ENCODE measurements around the gene CHGA. TPM values are rescaled to one million over a fixed set of nuclear protein-coding genes. Genes with fewer than 3 reads are reported as not detected.

The CHGA gene
- total and polyA plus RNA-seq, 10 of the 15 experiments (the other 5 are each of a cell fraction or from before 2014, with no cell fraction given) = 0.11 to 0.23 TPM; not detected in 8

GRCh38 chr14:92945544-92945943 lies 22.6 kb downstream of the CHGA start:
- no peak for TF ChIP-seq RELA (IDR thresholded peaks at IDR 0.05; ENCODE audit: borderline replicate concordance, partially characterized antibody)
- no peak for TF ChIP-seq ZBTB4 (CRISPR knock-in tag; IDR thresholded peaks at IDR 0.05)
- TF ChIP-seq NBN (IDR thresholded peaks at IDR 0.05) = no peak
- TF ChIP-seq FOS (IDR thresholded peaks at IDR 0.05; ENCODE audit: borderline replicate concordance, extremely low read depth, insufficient read length) = no peak
- no peak for TF ChIP-seq TAF1 (IDR thresholded peaks at IDR 0.05; ENCODE audit: borderline replicate concordance, low read depth, low read length)
- H4K20me1 ChIP-seq (ENCODE audit: control insufficient read depth, insufficient read depth) = no peaks in the 10 kb centered on the region
- WGBS (ENCODE audit: insufficient coverage, insufficient replicate concordance, low lambda C conversion rate, missing lambda C conversion rate) = 93% methylated on average over 12 of the region's 12 CpGs
- ChIA-PET POLR2A (no interaction called here), SMC1A (ENCODE audit: uncharacterized antibody, unreplicated experiment) (no interaction called here), CTCF (interaction anchor here (1.2 kb wide), 1 partner anchor 15 kb away, joined by 3 read pairs; no protein-coding TSS in a partner anchor), RAD21 (ENCODE audit: unreplicated experiment) (no interaction called here)
- in situ Hi-C loops (cut with MboI) (no loop called here), intact Hi-C loops (cut with micrococcal nuclease; ENCODE audit: unreplicated experiment) (no loop called here)
- H3K9ac ChIP-seq (ENCODE audit: control insufficient read depth, insufficient read depth, low read length) = no peak overlapping the region
- BruUV-seq (replicated peaks) = no TSS peak
- H3K79me2 ChIP-seq (ENCODE audit: control insufficient read depth, insufficient read depth, low read length) = no peaks in the 10 kb centered on the region
- no peak overlapping the region for H3K4me3 ChIP-seq
- H3K36me3 ChIP-seq (ENCODE audit: control insufficient read depth in 2 of 2, insufficient read depth in 2 of 2, low read length in 1 of 2) = peaks cover 0 to 24% of the 10 kb centered on the region in 2 experiments; a peak in 3 of 4 replicates
- no peaks in the 10 kb centered on the region for H3K4me1 ChIP-seq (ENCODE audit: control insufficient read depth, insufficient read depth, low read length)
- no peak overlapping the region for H3K27ac ChIP-seq (ENCODE audit: control insufficient read depth, insufficient read depth)
- H3K27me3 ChIP-seq (replicated peaks in 1 of 2; ENCODE audit: control insufficient read depth in 2 of 2, insufficient read depth in 2 of 2, low read length in 1 of 2) = no peaks in the 10 kb centered on the region
- H2AFZ ChIP-seq (ENCODE audit: control insufficient read depth, low read depth, low read length) = no peak overlapping the region
- H3K9me3 ChIP-seq (replicated peaks; ENCODE audit: control insufficient read depth, insufficient read depth, low read length) = no peaks in the 10 kb centered on the region
- no peak overlapping the region for H3K4me2 ChIP-seq (ENCODE audit: control insufficient read depth, insufficient read depth)
- ATAC-seq = no peak
- FAIRE-seq = no peak
- DNase-seq (ENCODE audit: low read depth, low spot score) = no peak

All from GM12878 (cell line).